K562 (cell line): ENCODE measurements around the gene MIER2.
"Not testable (repeated sequence)": the region's sequence is repeated elsewhere in the genome, so short reads cannot be mapped to it uniquely, and the experiment has no call there.

ENCODE experiments used
- CTCF ChIP-seq, 3 experiments: IDR thresholded peaks in 2 of 3; conservative IDR thresholded peaks in 1 of 3; 2 replicates each; pipeline ENCODE4 v1.5.1; 2011 to 2012; ENCODE audit warnings: low read length in 3 of 3, mild to moderate bottlenecking in 3 of 3, control low read depth in 2 of 3, improper control_type of control experiment in 1 of 3, inconsistent platforms in 1 of 3, low read depth in 1 of 3, mixed read lengths in 1 of 3, moderate library complexity in 1 of 3; ENCODE audit not compliant: insufficient read depth in 2 of 3
- ELF1 ChIP-seq: fragments of 200-800 bp; sonication (Bioruptor generic); IDR thresholded peaks from 2 replicates; pipeline ENCODE4 v1.6.1; 2016; ENCODE audit warnings: missing genetic modification characterization, missing compliant biosample characterization
- MXI1 ChIP-seq: IDR thresholded peaks from 2 replicates; pipeline ENCODE4 v1.6.1; 2011; ENCODE audit warnings: low read depth, mild to moderate bottlenecking, improper control_type of control experiment, low read length
- NFYB ChIP-seq: IDR thresholded peaks from 2 replicates; pipeline ENCODE4 v1.6.1; 2011; ENCODE audit warnings: mild to moderate bottlenecking, moderate library complexity; ENCODE audit not compliant: insufficient read length; ENCODE audit errors: extremely low read depth
- ZBTB1 ChIP-seq: sonication (generic); formaldehyde crosslinking; IDR thresholded peaks from 2 replicates; pipeline ENCODE4 v1.8.1; 2023; ENCODE audit warnings: missing genetic modification reagents, low read depth, mild to moderate bottlenecking, borderline replicate concordance
- ZNF175 ChIP-seq: fragments of 200-800 bp; sonication (Bioruptor generic); IDR thresholded peaks from 2 replicates; pipeline ENCODE4 v1.6.1; 2016; ENCODE audit warnings: low read depth, mild to moderate bottlenecking, missing genetic modification characterization, missing compliant biosample characterization
- ZNF282 ChIP-seq: sonication (generic); formaldehyde crosslinking; IDR thresholded peaks from 2 replicates; pipeline ENCODE4 v1.8.1; 2023; ENCODE audit warnings: missing genetic modification reagents

- not testable (repeated sequence) for TF ChIP-seq NFYB; MXI1; ZNF282 (CRISPR knock-in tag); ELF1; ZNF175 (CRISPR knock-in tag); ZBTB1 (CRISPR knock-in tag)
- peak in 1 of 3 experiments; percentile 17; a peak in 1 of 6 replicates for TF ChIP-seq CTCF (IDR thresholded peaks at IDR 0.05 in 2 of 3, conservative IDR thresholded peaks at IDR 0.05 in 1 of 3; ENCODE audit: insufficient read depth in 2 of 3, low read depth in 1 of 3, low read length in 3 of 3)
Observed at GRCh38 chr19:386189-386588, 41.6 kb upstream of the MIER2 start.
